Thyroid gland (tissue), 4 donors: Measurements from ENCODE around the gene REV3L.

Source experiments
- CTCF ChIP-seq, 6 experiments: fragments of 200-600 bp in 3 of 6; fragments of 450-650 bp in 3 of 6; sonication (generic) in 3 of 6; IDR thresholded peaks; one replicate each; pipeline ENCODE4 v1.5.1; 2016 to 2019; ENCODE audit warnings: antibody characterized with exemption in 6 of 6, mild to moderate bottlenecking in 2 of 6, inconsistent platforms in 1 of 6, moderate library complexity in 1 of 6
- POLR2A ChIP-seq, 2 donors: fragments of 450-650 bp; IDR thresholded peaks; one replicate each; pipeline ENCODE4 v1.6.1; 2017; ENCODE audit warnings: antibody characterized with exemption in 2 of 2, mild to moderate bottlenecking in 2 of 2, moderate library complexity in 1 of 2

DNA sequence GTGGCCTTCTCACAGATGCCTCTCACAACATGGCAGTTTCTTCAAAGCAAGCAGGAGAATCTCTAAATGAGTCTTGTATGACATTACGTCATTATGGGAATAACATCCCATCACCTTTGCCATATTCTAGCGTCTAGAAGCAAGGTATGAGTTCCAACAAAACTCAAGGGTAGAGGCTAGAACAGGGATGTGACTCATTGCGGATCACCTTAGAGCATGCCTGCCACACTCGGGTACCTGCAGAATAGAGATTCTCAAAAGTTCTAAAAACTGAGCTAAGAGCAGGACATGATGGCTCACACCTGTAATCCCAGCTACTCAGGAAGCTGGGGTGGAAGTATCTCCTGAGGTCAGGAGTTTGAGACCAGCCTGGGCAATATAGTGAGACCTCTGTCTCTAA is 212.9 kb downstream of the REV3L start:
- no peak for TF ChIP-seq CTCF (IDR thresholded peaks at IDR 0.05)
- TF ChIP-seq POLR2A (IDR thresholded peaks at IDR 0.05): no peak
